Measurements from ENCODE around the gene CSTF1.

CSTF1 gene

DNA sequence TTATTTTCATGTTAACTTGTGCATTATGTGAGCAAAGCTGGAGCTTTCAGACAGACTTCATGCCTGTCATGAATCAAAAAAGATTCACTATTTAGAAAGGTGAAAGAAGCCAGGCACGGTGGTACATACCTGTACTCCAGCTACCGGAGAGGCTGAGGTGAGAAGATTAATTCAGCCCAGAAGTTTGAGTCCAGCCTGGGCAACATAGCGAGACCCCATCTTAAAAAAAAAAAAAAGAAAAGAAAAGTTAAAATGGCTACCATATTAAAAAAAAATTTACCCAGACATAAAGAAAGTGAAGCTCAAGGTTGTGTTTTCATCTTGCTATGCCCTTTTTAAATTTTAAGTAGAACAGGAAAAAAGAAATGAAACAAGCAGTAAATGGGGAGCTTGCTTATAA lies 20.5 kb downstream of the CSTF1 start:
- TF ChIP-seq, protein P1, sequence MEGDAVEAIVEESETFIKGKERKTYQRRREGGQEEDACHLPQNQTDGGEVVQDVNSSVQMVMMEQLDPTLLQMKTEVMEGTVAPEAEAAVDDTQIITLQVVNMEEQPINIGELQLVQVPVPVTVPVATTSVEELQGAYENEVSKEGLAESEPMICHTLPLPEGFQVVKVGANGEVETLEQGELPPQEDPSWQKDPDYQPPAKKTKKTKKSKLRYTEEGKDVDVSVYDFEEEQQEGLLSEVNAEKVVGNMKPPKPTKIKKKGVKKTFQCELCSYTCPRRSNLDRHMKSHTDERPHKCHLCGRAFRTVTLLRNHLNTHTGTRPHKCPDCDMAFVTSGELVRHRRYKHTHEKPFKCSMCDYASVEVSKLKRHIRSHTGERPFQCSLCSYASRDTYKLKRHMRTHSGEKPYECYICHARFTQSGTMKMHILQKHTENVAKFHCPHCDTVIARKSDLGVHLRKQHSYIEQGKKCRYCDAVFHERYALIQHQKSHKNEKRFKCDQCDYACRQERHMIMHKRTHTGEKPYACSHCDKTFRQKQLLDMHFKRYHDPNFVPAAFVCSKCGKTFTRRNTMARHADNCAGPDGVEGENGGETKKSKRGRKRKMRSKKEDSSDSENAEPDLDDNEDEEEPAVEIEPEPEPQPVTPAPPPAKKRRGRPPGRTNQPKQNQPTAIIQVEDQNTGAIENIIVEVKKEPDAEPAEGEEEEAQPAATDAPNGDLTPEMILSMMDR (IDR thresholded peaks at IDR 0.05; ENCODE audit: insufficient read depth, low read length, missing control alignments): no peak
- peak overlapping the region; percentile 58 for H3K4me3 ChIP-seq (ENCODE audit: low read depth, low read length)
- no peak for DNase-seq (ENCODE audit: low read depth, low spot score)
- ChIA-PET POLR2A (interaction anchor here (0.7 to 1.9 kb wide), 5 partner anchors 16 to 948 kb away, joined by 3 to 15 read pairs (median 5); no protein-coding TSS in a partner anchor), CTCF (interaction anchor here (0.8 to 8.5 kb wide), 5 partner anchors 10 to 18 kb away, joined by 3 to 52 read pairs (median 4); no protein-coding TSS in a partner anchor)

DNA sequence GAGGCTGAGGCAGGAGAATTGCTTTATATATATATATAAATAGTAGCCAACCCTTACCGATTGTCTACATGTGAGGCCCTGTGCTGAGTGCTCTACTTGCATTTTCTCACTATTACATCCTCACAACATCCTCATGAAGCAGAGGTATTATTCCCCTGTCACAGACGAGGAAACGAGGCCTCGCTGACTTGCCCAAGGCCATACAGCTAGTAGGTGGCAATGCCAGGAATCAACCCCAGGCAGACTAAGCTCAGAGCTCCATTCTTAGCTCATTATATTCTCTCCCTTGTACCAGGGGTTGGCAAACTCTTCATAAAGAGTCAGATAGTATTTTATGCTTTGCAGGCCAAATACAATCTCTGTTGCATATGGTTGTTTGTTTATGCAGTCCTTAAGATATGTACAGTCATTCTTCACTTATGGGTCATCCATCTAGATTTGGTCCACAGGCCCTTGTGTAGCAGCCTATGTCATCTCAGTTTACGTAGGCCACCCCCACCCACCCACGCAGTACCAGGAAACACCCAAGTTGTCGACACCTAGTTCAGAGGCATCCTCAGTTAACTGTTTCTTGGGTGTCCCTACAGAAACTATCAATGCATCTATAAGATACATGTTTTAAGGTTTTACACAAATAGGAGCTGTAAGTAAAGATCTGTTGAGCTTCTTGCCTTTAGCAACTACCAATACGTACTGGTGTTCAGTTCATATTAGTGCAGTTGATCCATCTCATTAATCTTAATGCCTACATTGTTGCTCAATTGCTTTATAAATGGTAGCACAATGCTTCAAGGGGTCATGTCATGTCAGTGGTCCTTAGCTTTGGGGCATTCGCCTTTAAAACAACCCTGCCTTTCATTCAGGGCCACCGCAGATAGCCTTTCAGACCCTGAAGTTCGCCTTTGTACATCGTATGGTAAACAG lies 22.7 kb downstream of the CSTF1 start:
- POLR2A ChIA-PET: interaction anchor here (1.9 kb wide), 1 partner anchor 25 kb away, joined by 7 read pairs; no protein-coding TSS in a partner anchor
- TF ChIP-seq, protein P1 (IDR thresholded peaks at IDR 0.05; ENCODE audit: insufficient read depth, low read length, missing control alignments): no peak
- no peak overlapping the region; the same call in 1 of the 2 replicates for H3K4me3 ChIP-seq (ENCODE audit: low read depth, low read length)
- peak; percentile 83 for DNase-seq (ENCODE audit: low read depth, low spot score)
- CTCF ChIA-PET: interaction anchor here (1.2 kb wide), 1 partner anchor 8 kb away, joined by 4 read pairs; no protein-coding TSS in a partner anchor

DNA sequence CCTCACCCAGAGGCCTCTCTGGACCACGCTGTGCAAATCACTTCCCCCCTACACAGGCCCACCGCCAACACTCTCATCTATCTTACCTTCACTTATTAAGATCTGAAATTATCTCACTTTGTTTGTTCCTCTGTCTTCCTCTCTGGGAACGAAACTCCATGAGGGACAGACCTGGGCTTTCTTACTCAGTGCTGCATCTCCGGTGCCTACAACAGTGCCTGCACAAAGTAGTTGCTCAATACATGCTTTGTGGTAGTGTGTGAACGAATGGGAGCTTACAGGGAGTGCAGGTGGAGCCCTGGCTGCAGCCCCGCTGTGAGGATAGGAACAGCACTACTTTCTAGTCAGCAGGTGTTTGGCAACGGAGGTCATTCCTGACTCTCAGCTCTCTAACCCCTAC lies 25.0 kb downstream of the CSTF1 start:
- TF ChIP-seq, protein P1 (IDR thresholded peaks at IDR 0.05; ENCODE audit: insufficient read depth, low read length, missing control alignments): no peak
- no peak for DNase-seq (ENCODE audit: low read depth, low spot score)
- H3K4me3 ChIP-seq (ENCODE audit: low read depth, low read length): no peak overlapping the region
- POLR2A ChIA-PET: interaction anchor here (2.4 to 2.5 kb wide), 2 partner anchors 12 to 22 kb away, joined by 8 to 11 read pairs; no protein-coding TSS in a partner anchor
- CTCF ChIA-PET: interaction anchor here (1.4 kb wide), 1 partner anchor 22 kb away, joined by 3 read pairs; no protein-coding TSS in a partner anchor

DNA sequence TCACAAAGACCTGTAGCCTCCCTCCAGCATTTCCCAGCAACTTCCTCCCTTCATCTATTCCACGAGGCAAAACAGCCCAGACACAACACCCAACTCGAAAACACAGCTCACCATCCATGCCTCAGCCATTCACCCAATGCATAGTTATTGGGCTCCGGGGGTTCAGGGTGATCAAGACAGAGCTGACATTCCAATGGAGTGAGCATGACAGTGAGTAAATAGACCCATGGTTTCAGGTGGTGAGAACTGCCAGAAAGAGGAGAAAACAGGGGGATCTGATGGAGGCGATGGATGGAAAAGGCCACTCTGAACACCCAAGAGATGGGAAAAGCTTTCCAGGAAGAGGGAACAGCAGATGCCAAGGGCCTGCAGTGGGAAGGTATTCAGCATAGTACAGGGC lies 25.5 kb downstream of the CSTF1 start:
- no peak overlapping the region for H3K4me3 ChIP-seq (ENCODE audit: low read depth, low read length)
- ChIA-PET CTCF (interaction anchor here (0.9 to 1.4 kb wide), 3 partner anchors 18 to 24 kb away, joined by 3 to 5 read pairs (median 3); no protein-coding TSS in a partner anchor), POLR2A (interaction anchor here (2.4 to 2.5 kb wide), 2 partner anchors 11 to 22 kb away, joined by 8 to 11 read pairs; no protein-coding TSS in a partner anchor)
- TF ChIP-seq, protein P1 (IDR thresholded peaks at IDR 0.05; ENCODE audit: insufficient read depth, low read length, missing control alignments): no peak
- no peak for DNase-seq (ENCODE audit: low read depth, low spot score)

DNA sequence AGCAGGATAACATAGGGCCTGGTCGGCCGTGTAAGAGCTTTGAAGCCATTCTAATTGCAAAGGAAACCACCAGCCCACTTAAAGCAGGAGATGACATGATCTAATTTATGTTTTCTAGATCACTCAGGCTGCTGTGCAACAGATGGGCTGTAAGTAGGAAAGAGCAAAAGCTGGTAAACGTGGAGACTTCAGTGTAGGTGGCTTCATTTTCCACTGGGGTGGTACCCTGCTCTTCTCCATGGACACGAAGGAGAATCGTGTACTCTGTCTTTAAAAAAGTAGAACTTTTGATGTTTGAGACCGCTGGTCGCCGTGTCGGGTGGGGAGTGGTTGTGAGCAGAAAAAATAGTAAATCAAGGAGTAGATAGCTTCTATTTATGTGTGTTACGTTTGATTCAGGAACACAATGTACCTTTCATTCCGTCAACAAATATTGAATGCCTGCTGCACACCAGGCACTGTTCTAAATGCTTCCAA lies 26.0 kb downstream of the CSTF1 start:
- TF ChIP-seq, protein P1 (IDR thresholded peaks at IDR 0.05; ENCODE audit: insufficient read depth, low read length, missing control alignments): no peak
- CTCF ChIA-PET: interaction anchor here (0.6 to 1.6 kb wide), 7 partner anchors 9 to 25 kb away, joined by 3 to 5 read pairs (median 4); no protein-coding TSS in a partner anchor
- POLR2A ChIA-PET: interaction anchor here (2.4 to 2.5 kb wide), 2 partner anchors 11 to 21 kb away, joined by 8 to 11 read pairs; no protein-coding TSS in a partner anchor
- no peak overlapping the region for H3K4me3 ChIP-seq (ENCODE audit: low read depth, low read length)
- DNase-seq (ENCODE audit: low read depth, low spot score): no peak
